Measurements from ENCODE around the gene IGLL1.
"Not testable (repeated sequence)": the region's sequence is repeated elsewhere in the genome, so short reads cannot be mapped to it uniquely, and the experiment has no call there.

Gene IGLL1

DNA sequence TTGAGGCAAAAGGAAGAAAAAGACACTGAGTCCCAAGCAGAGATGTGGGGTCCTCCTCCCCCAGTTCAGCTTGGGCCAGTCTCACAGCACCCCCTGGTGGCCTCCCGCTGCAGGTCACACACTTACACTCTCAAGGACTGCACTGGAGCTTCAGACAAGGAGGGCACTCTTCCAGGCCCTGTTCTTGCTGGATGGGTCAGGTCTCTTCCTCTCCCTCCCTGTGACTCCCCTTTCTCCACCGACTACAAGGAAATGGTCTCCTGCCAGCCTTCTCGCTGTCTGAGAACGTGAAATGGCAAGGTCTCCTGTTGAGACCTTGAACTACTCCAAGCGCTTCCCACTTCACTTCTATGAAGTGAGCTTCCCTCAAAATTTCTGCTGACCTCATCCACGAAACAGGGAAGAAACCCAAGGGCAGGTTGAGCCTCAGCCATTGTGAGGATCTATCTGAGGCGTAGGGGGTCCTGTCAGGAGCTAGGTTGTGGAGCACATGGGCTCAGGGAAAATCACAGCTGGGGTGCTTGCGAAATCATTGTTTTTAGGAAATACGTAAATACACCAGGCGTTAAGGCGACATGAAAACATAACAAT lies 11.2 kb upstream of the IGLL1 start:
- peak; percentile 23 for DNase-seq (ENCODE audit: low spot score)

DNA sequence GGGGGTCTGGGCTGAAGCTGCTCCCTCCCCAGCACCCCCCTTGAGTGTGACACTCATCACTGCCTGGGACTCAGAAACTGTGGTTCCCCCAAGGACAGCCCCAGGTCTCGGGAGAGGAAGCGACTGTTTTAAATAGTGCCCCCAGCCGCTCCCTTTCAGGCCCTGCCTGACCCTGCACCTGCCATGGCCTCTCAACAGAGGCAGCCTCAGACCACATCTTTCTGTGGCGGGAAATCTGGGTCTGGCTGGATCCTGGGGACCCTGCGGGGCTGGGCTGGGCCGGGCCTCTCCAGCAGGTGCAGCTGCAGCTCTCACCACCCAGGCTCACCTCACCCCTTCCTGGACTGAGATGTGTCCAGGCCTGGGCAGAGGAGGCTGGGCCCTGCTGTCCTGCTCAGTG lies 3.7 kb upstream of the IGLL1 start:
- DNase-seq (ENCODE audit: low spot score): no peak

DNA sequence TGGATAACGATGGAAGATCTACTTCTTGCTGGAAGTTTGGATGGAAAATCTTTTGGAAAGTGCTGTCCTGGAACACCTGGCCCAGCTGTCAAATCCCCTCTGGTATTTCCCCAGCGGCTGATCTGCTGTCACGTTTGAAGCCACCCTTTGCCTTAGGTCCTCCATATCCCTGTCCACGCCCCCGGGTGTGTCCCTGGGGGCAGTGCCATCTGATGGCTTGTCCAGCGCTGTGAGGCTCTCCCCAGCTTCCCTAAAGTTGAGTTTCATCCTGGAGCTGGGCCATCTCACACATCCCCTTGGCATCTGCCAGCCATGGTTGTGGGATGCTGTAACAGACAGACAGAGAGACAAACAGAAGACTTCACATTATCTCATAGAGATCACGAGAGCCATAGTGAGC lies 3.1 kb upstream of the IGLL1 start:
- DNase-seq (ENCODE audit: low spot score): no peak

DNA sequence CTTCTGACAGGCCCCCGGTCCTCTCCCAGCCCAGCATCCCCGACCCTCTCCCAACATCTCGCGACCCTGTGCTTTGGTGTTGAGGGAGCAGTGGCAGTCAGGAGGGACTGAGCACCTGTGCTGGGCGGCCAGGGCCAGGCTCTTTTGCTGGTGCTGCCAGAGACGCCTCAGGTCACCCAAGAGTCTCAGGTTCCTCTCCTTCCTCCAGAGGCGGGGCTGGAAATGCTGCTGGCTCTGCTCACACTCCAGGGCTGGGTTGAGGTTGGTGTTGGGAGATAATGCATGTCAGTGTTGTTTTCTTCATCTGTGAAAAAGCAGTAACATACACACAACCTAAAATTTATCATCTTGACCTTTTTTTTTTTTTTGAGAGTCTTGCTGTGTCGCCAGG lies 1.2 kb upstream of the IGLL1 start:
- DNase-seq (ENCODE audit: low spot score): no peak

DNA sequence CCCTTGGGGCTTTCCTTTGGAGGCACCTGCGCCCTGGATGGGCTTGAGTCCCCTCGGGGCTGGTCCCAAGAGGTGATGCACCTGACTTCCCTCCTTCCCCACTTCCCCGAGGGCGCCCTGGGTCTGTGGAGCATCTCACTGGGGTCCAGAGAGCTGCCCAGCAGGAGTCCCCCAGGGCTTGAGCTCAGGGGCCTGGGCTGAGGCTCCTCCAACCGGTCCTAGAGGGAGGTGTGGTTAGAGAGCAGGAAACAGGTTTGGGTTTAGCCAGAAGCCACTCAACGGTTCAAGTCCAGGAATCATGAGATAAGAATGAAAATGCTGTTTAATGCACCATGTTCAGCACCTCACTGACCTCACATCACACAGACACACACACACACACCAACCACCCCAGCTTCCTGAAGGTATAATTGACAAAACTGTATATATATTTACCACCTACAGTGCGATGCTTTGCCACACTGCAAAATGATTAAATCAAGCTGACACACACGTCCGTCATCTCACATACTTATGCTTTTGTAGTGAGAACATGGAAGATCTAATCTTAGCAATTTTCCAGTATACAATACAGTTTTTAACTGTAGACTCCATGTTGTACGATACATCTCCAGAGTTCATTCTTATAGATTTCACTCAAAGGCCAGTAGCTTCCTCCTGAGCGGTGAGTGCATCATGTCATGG lies 628 bp upstream of the IGLL1 start:
- no peak for DNase-seq (ENCODE audit: low spot score)

DNA sequence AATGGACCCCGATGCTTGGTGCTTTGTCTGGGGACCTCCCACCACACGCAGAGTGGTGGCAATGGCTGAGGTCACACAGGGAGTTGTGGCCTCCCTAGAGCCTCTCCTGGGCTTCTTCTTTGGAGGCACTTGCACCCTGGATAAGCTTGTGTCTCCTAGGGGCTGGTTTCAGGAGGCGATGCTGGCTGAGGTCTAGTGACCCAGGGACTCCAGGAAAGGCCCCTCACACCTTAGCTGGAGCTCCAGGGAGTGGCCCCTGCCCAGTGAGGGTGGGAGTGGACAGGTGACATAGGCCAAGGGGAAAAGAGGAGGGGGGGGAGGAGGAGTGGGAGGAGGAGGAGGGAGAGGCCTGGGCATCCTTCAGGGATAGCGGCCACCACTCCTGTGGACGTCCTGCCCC lies 810 bp downstream of the IGLL1 start:
- DNase-seq (ENCODE audit: low spot score): no peak

DNA sequence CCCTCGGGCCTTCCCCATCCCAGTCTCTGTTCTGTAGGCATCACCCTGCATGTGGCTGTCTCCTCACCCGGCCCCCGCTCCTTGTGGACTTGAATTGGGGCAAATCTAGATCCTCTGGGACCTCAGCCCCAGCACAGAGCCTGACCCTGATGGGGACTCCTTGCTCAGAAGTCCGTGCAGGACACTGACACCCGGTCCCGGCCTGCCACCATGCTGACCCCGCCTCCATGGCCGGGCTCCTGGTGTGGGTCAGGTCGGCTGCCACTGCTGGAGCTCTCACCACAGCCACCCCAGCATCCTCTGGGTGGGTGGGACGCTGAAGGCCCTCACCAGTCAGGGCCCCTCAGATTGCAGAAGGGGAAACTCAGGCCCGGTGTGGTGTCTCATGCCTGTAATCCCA lies 1.8 kb downstream of the IGLL1 start:
- no peak for DNase-seq (ENCODE audit: low spot score)

DNA sequence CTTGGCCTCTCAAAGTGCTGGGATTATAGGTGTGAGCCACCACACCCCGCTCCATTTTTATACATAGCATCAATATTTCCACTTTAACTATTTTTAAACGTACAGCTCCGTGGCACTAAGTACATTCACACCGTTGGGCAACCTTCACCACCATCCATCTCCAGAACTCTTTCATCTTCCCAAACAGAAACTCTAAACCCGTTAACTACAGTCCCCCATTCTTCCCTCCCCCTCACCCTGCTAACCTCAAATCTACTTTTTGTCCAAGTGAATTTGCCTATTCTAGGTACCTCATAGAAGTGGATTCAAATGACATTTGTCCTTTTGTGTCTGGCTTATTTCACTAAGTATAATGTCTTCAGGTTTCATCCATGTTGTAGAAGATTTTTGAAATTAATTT lies 3.4 kb downstream of the IGLL1 start:
- DNase-seq (ENCODE audit: low spot score): no peak

DNA sequence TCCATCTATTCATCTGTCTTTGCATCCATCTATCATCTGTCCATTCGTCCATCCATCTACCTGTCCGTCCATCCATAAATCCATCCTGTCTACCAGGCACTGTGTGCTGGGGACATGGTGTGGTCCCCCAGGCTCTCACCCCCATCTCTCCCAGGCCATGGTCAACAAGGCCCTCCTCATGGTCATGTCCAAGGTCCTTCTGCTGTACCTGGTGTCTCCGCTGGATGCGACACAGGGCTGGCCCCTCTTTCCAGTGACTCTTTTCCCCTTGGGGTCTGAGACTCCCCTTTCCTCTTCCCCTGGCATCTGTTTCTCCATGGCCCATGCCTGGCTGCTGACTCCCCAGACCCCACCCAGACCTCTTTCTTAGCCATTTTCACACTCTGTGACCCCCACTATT lies 4.5 kb downstream of the IGLL1 start:
- DNase-seq (ENCODE audit: low spot score): no peak

DNA sequence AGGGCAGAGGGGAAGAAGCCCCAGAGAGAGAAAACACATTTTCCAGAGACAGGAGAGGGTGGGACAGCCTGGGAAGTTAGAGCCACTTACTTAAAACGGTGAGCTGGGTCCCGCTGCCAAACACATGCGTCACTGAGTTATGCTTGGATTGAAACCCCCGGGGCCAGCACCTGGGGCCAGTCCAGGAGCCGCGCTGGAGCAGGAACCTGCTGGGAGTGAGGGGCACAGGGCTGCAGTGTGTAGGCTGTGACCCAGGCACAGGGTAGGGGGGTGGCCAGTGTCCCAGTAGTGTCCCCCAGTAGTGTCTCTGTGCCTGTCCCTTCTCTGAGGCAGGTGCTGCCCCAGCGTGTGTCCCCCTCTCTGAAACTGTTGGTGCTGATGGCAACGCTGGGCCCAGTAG lies 5.2 kb downstream of the IGLL1 start:
- DNase-seq (ENCODE audit: low spot score): no peak

DNA sequence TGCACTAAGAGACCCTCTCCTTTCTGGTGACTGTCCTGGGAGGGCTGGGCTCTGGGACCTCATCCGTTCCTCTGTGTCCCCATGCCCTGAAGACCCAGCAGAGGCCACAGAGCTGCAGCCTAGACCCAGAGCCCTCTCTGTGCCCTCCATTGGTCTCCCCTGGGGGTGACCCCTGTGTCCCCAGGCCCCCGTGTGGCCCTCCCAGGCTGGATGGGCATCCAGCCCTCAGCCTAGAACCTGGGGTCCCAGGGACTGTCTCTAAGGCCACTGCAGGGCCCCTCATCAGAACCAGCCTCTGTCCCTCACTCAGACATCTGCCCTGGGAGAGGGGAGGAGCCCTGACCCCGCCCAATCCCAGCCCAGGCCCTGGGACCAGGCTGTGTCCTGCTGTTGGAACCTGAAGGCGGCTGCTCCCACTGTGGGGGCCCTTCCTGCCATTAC lies 5.7 kb downstream of the IGLL1 start:
- no peak for DNase-seq (ENCODE audit: low spot score)

DNA sequence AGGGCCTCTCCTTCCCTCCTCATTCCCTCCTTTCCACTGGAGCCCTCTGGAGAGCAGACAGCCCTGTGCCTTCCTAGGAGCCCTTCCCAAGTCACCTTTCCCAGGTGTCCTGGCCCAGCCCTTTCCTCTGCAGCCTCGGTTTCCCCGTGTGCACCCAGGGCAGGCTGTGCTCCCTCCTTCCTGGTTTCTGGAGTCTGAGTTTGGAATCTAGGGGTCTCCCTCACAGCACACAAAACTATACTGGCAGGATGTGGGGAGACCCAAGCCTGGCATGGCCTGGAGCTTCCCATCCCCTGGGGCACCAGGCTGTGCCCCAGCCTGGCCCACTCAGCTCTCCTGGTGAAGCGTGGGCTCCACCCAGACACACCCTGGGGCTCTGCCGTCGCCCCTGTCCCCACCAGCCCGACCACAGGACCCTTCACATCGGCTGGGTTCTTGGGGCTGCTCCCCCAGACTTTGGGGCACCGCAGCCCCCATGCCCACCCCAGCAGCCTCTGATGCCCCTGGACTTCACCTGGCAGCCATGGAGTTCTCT lies 6.3 kb downstream of the IGLL1 start:
- not testable (repeated sequence) for DNase-seq (ENCODE audit: low spot score)

DNA sequence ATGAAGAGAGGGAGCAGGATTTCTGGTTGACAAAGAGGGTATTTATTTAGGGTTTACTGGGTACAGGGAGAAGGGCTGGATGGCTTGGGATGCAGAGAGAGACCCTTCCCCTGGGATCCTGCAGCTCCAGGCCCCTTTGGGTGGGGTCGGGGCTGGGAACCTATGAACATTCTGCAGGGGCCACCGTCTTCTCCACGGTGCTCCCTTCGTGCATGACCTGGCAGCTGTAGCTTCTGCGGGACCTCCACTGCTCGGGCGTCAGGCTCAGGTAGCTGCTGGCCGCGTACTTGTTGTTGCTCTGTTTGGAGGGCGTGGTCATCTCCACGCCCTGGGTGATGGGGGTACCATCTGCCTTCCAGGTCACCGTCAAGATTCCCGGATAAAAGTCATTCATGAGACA lies 7.0 kb downstream of the IGLL1 start:
- DNase-seq (ENCODE audit: low spot score): not testable (repeated sequence)

DNA sequence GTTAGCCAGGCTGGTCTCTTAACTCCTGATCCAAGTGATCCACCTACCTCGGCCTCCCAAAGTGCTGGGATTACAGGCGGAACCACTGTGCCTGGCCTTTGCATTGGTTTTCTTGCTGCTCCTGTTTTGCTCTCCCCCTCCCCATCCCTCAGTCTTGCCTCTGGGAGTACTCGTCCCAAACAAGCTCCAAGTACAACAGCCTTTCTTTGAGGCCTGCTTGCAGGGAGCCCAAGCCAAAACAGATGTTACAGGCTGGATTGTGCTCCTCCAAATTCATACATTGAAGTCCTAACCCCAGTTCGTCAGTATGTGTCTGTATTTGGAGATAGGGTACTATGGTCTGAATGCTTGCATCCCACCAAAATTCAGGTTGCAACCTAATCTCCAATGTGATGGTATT lies 8.6 kb downstream of the IGLL1 start:
- no peak for DNase-seq (ENCODE audit: low spot score)

DNA sequence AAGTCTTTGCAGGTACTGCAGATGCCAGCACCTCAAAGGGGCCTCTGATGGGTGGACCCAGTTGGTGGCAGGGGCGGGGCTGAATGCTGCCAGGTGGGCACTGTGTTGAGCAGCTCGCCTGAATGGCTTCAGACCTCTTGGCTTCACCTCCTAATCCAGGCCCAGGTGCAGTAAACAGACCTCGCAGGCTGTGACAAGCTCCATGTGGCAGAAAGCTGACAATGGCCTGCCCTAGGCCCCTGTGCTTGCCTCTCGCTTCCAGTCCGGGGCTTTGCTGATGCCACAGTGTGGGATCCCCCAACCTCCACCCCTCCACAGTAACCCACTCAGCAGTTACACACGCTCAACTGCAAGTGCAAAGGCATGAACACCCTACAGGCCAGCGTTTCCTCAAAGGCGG lies 9.4 kb downstream of the IGLL1 start:
- DNase-seq (ENCODE audit: low spot score): no peak

DNA sequence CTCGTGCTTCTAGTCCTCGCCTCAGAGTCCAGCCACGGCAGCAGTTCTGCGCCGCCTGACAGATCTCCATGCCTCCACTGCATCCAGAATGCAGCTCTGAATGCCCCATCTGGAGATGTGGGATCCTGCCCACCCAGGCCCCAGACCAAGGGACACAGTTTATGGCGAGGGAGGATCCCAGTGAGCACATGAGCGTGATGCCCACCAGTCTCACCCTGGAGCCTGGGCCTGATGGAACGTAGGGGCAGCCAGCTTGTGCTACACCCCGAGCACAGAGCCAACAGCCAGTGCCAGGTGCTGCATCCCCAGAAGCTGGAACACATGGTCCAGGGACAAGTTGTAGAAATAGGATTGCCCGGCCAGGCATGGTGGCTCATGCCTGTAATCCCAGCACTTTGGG lies 10.4 kb downstream of the IGLL1 start:
- no peak for DNase-seq (ENCODE audit: low spot score)

DNA sequence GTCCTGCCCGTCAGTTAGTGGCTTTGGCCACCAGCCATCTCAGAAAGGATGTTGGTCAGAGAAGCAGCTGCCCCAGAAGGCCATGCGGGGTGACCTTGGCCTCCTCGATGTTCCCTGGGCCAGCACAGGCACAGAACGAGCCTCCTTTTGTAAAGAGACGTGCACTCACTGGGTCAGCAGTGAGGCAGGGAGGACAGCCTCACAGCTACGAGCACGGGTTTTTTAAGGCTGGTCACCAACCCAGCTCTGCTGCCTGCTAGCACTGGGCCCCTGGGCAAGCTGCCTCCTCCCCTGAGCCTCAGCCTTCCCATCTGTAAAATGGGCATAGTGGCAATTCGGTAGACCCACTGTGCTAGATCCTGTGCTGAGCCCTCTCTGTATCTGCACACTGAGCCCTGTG lies 10.8 kb downstream of the IGLL1 start:
- no peak for DNase-seq (ENCODE audit: low spot score)

DNA sequence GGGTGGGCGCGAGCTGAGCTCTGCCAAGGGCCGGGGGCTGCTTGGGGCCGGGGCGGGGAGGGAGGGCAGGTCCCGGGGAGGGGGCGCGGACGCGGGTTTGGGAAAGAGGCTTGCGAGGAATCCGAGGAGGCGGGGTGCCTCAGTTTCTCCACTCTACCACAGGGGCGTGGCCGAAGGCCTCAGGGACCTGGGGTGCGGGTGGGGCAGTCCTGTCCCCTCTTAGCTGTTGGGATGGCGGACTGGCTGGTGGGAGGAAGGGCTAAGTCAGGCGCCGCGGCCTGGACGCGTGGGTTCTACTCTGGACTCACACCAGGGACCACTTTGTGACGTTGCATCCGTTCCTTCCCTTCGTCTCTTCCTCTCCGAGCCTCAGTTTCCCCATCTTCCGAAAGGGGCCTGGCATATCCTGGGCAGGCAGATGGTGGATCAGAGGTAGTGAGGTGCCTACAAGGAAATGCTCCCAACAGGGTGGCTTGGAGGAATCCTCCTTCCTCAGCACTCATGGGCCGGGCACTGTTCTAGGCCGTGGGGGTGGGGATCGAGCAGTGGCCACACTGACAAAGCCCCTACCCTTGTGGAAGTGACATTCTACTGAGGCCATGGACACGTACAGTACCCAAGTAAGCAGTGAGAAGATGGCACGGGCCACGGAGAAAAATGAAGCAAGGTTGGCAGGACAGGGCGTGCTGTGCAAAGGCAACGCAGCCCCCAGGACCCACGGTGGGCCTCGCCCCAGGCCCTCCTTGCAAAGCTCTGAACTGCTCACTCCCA lies 13.2 kb downstream of the IGLL1 start:
- no peak for DNase-seq (ENCODE audit: low spot score)

DNA sequence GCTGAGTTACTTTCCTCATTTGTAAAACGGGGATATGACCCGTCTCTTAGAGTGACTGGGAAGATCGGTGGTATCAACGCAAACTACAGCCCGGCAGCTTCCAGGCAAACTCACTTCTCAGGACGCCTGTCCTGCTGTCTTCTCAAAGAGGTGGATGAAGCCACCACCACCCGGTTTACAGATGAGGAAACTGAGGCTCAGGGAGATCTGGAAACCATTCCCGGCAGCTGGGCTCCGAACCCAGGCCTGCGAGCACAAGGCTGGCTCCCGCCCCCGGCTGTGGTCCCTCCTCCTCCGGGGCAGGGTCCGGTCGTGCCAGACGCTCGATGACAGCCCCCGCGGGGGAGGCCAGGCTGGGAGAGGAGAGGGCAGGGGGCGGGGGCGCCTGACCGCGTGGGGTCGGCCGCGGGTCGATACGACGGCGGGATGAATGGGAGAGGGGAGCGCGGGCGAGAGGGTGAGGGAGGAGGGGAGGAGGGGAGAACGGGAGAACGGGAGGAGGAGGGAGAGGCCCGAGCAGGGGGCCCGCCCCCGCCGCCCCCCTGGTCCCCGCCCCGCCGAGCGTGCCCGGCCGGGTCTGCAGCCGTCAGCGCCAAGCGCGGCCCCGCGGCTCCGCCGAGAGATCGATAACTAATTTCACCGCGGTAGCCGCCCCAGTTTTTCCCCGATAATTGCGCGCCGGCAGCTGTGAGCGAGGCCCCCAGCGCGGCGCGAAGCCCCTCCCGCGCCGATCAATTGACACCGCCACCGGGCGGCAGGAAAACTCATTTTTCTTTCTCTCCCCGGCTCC lies 14.0 kb downstream of the IGLL1 start:
- DNase-seq (ENCODE audit: low spot score): no peak

DNA sequence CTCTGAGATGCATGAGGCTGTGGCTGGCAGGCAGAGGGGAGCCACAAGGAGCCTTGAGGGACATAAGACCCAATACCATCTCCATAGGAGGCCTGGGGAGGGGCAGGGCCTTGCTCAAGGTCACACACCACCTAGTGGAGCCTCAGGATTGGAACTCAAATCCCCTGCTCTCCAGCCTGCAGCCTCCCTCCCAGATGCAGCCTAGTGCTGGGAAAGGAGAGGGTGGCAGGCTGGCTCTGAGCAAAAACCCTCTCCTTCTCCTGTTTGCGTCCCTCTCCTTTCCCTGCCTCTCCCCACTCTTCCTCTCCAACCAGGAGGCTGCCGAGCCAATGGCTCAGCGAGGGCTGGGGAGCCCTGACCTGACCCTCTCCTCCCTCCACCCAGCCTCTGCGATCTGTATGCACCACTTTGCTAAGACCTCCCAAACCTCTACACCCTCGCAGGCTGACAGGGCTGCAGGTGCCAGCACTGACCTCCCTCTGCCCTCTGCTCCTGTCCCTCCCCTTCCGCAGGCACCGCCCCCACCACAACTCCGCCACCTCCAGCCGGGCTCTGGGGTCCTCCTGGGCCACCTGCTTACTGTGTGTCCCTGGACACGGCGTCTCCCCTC lies 14.7 kb downstream of the IGLL1 start:
- no peak for DNase-seq (ENCODE audit: low spot score)

DNA sequence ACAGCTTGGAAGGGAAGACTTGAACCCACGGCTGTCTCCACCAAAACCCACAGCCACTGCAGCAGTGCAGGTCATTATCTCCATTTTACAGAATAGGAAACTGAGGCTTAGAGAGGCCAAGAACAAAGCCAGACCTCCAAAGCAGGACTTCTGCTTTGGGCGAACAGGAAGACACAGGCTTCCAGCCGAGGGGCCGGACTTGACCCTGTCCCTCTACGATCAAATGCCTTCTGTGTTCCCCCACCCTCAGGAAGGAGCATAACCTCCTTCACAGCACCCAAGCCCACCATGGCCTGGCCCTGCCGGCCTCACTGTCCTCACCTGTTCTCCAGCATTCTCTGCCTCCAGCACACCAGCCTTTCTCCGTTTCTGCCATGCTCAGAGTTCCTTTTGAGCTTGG lies 15.8 kb downstream of the IGLL1 start:
- DNase-seq (ENCODE audit: low spot score): no peak

DNA sequence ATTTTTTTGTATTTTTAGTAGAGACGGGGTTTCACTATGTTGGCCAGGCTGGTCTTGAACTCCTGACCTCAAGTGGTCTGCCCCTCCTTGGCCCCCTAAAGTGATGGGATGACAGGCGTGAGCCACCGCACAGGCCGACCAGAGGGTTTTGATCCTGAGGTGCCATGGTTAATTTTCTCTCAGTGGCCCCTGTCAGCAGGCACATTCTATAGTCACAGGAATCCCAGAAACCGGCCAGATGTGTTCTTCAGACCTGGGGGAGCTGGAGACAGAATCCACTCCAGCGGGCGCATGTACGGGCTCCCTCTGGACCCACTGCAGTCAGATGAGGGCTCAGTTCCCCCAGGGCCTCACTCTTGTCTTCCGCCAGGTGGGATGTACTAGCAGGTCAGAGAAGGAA lies 17.0 kb downstream of the IGLL1 start:
- DNase-seq (ENCODE audit: low spot score): no peak

All from globus pallidus (tissue), 1 donor.